Type B pancreatic cell (in vitro differentiated cells): Measurements from ENCODE around the gene TRIM66. TPM values are rescaled to one million over a fixed set of nuclear protein-coding genes. Genes with fewer than 3 reads are reported as not detected.

Source experiments
- DNase-seq: peaks from one replicate; pipeline ENCODE4 v3.0.0; 2021; ENCODE audit warnings: mixed read lengths; ENCODE audit not compliant: unreplicated experiment; ENCODE audit errors: extremely low spot score
- H3K27ac Mint-ChIP-seq: 2 replicates; pipeline ENCODE4 v1.8.0; 2021; ENCODE audit warnings: mild to moderate bottlenecking, mixed read lengths
- H3K27me3 Mint-ChIP-seq: 2 replicates; pipeline ENCODE4 v1.8.0; 2021; ENCODE audit warnings: mixed read lengths
- H3K36me3 Mint-ChIP-seq: 2 replicates; pipeline ENCODE4 v1.8.0; 2021; ENCODE audit warnings: mixed read lengths
- H3K4me1 Mint-ChIP-seq: one replicate; pipeline ENCODE4 v1.8.0; 2021; ENCODE audit warnings: mixed read lengths; ENCODE audit not compliant: unreplicated experiment
- H3K4me3 Mint-ChIP-seq: 2 replicates; pipeline ENCODE4 v1.8.0; 2021; ENCODE audit warnings: mild to moderate bottlenecking, mixed read lengths
- H3K9me3 Mint-ChIP-seq: 2 replicates; pipeline ENCODE4 v1.8.0; 2021; ENCODE audit warnings: mixed read lengths
- CTCF ChIP-seq: fragments of 200-600 bp; sonication (generic); conservative IDR thresholded peaks from 2 replicates; pipeline ENCODE4 v1.5.0; 2021; ENCODE audit warnings: antibody characterized with exemption, mild to moderate bottlenecking
- total RNA-seq: library from RNA; stranded (reverse); gene quantifications from 2 replicates; pipeline ENCODE4 v1.2.1, GENCODE V29; 2021; ENCODE audit warnings: low replicate concordance

TRIM66 gene
- total RNA-seq, 1 donor from 2014 or later = 5.9 TPM

- TF ChIP-seq CTCF = no peak
- no peak for DNase-seq
- no peak overlapping the region for H3K27ac Mint-ChIP-seq
- H3K9me3 Mint-ChIP-seq = no peaks in the 10 kb centered on the region
- no peaks in the 10 kb centered on the region for H3K36me3 Mint-ChIP-seq
- no peaks in the 10 kb centered on the region for H3K4me1 Mint-ChIP-seq
- no peaks in the 10 kb centered on the region for H3K27me3 Mint-ChIP-seq
- H3K4me3 Mint-ChIP-seq = no peak overlapping the region
Observed at GRCh38 chr11:8574798-8575197, 107.7 kb downstream of the TRIM66 start.

GRCh38 chr11:8573777-8574176, 108.7 kb downstream of the TRIM66 start:
- Mint-ChIP-seq H3K27ac (no peak overlapping the region), H3K36me3 (no peaks in the 10 kb centered on the region), H3K27me3 (no peaks in the 10 kb centered on the region), H3K4me3 (no peak overlapping the region), H3K9me3 (no peaks in the 10 kb centered on the region), H3K4me1 (no peaks in the 10 kb centered on the region)
- no peak for DNase-seq
- TF ChIP-seq CTCF = no peak

GRCh38 chr11:8567602-8568198, 114.8 kb downstream of the TRIM66 start:
- Mint-ChIP-seq H3K9me3 (no peaks in the 10 kb centered on the region), H3K27ac (no peak overlapping the region), H3K36me3 (no peaks in the 10 kb centered on the region), H3K4me3 (no peak overlapping the region), H3K27me3 (no peaks in the 10 kb centered on the region), H3K4me1 (peaks cover 4% of the 10 kb centered on the region)
- DNase-seq = no peak
- TF ChIP-seq CTCF = no peak

- Mint-ChIP-seq H3K4me3 (no peak overlapping the region), H3K36me3 (peaks cover 5% of the 10 kb centered on the region), H3K27me3 (no peaks in the 10 kb centered on the region), H3K27ac (no peak overlapping the region), H3K4me1 (peaks cover 4% of the 10 kb centered on the region), H3K9me3 (peaks cover under 1% of the 10 kb centered on the region)
- DNase-seq = no peak
- TF ChIP-seq CTCF = peak; percentile 90
Observed at GRCh38 chr11:8566613-8567210, 115.8 kb downstream of the TRIM66 start.

- no peak for DNase-seq
Observed at GRCh38 chr11:8564526-8564925, 117.9 kb downstream of the TRIM66 start.

More at GRCh38 chr11:8564526-8564925, 117.9 kb downstream of the TRIM66 start:
- no peaks in the 10 kb centered on the region for H3K27me3 Mint-ChIP-seq
- no peak for TF ChIP-seq CTCF
- H3K4me3 Mint-ChIP-seq = no peak overlapping the region
- H3K36me3 Mint-ChIP-seq = peaks cover 5% of the 10 kb centered on the region
- no peak overlapping the region for H3K27ac Mint-ChIP-seq
- H3K4me1 Mint-ChIP-seq = peaks cover 4% of the 10 kb centered on the region
- H3K9me3 Mint-ChIP-seq = peaks cover 6% of the 10 kb centered on the region

Other genes with a start within 250 kb of the TRIM66 start
- 2.8 and 20.3 TPM in 2 replicates for gene STK33, start 88.4 kb downstream of the TRIM66 start, total RNA-seq
- 877 and 979 TPM in 2 replicates for gene RPL27A, start 127 bp upstream of the TRIM66 start, total RNA-seq
- gene AKIP1, start 228.5 kb upstream of the TRIM66 start, total RNA-seq = 14.9 and 16.5 TPM in 2 replicates